HG03432 (cell line): Measurements from ENCODE around the gene IRF2BPL.

Experiments
- ATAC-seq: cut with Tn5 transposase; IDR thresholded peaks from one replicate; pipeline ENCODE4 v1.9.1; 2021; ENCODE audit warnings: mild to moderate bottlenecking, moderate library complexity; ENCODE audit not compliant: unreplicated experiment

Gene IRF2BPL

GRCh38 chr14:76993752-76994151 lies 34.8 kb downstream of the IRF2BPL start:
- ATAC-seq, result no peak

DNA sequence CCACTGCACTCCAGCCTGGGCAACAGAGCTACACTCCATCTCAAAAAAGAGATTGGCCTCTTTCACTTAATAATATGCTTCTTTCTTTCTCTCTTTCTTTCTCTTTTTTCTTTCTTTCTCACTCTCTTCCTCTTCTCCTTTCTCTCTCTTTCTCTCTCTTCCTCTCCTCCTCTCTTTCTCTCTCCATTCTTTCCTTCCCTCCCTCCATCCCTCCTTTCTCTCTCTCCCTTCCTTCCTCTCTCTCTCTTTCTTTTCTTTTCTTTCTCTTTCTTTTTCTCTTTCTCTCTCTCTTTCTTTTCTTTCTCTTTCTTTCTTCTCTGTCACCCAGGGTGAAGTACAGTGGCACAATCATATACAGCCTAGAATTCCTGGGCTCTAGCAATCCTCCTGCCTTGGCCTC lies 38.4 kb downstream of the IRF2BPL start:
- ATAC-seq, result no peak

DNA sequence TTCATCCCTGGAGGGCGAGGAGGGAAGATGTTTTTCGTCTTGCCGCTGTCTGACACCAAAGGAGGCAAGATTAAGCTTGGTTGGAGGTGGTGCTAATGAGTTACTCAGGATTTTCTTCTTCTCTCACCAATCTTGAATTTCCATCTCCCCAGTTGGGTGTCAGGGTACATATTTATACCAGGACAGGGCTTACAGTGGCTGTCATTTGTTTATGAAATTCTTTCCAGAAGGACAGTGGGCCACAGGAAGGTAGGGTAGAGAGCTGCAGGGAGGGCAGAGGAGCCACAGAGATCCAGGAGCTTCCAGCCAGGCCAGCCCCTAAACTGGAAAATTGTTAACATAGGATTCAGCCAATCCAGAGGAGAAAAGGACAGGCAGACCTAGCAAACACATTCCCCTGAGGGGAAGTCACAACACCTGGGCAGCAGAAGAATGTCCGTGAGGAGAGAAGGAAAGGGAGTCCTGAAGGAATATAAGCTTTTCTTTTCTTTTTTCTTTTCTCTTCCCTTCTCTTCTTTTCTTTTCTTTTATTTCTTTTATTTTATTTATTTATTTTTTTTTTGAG lies 40.5 kb downstream of the IRF2BPL start:
- ATAC-seq, result no peak

GRCh38 chr14:76986231-76986565 lies 42.3 kb downstream of the IRF2BPL start:
- no peak for ATAC-seq

DNA sequence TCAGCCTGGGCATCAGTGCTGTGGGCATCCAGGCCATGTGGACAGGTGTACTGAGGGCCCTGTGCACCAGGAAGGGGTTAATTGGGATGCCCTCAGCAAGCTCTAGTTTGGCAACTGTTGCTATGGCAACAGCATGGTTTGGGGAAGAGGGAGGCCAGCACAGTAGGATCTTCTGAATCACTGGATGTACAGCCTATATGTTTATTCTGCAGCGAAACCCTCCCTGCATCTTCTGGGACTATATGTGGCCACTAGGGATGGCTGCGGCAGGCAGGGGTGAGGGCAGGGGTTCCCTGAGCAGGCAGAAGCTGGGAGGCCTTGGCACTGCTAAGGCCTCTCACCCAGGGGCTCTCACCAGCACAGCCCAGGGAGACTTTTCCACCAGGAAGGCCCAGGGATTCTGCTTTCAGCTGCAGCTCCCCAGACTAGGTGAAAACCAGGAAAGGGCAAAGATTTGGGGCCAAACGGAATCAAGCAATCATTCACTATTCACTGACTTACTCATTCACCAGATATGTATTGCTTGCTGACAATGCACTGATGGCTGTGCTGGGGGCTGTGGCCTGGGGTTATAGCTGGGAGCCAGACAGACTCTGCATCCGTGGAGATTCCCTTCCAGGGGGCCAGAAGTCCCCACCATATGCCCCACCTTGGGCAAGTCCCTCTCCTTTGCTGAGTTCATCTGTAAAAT lies 42.8 kb downstream of the IRF2BPL start:
- ATAC-seq, result no peak

GRCh38 chr14:76984787-76985375 lies 43.6 kb downstream of the IRF2BPL start:
- ATAC-seq, result no peak

- ATAC-seq, result no peak
Observed at GRCh38 chr14:76984297-76984696, 44.2 kb downstream of the IRF2BPL start.

GRCh38 chr14:76981670-76982069 lies 46.8 kb downstream of the IRF2BPL start:
- no peak for ATAC-seq

- ATAC-seq, result peak; percentile 97
Observed at GRCh38 chr14:76977793-76978720, 50.5 kb downstream of the IRF2BPL start.

DNA sequence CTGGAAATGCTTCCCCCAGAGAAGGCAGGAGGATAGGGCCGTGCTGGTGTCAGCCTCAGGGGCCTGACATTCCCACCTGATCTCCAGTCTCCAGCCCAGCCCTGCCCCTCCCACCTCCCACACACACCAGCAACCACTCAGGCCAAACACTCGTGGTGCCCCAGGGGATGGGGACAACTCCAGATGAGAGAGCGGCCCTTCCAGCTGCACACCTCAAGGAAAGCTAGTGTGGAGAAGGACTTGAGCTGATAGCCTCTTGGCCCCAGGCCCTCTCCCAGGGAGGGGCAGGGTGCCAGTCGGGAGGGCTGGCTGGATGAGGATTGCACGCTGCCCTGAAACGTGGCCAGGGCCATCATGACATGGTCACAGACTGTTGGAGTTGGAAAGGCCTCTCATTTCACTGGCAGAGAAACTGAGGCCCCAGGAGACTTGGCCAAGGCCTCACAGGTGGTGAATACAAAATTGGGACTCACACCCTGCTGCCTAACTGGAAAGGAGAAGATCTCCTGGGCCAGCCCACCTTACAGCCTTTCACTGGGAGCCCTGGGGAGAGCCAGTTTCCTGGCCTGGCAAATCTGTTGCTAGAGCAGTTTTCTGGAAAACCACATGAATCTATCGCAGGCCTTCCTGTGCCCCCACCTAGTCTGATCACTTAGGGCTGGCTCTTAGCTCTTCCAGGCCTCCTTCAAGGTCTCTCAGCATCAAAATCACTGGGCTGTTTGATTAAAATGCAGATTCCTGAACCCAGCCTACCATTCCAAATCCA lies 52.1 kb downstream of the IRF2BPL start:
- ATAC-seq, result no peak

DNA sequence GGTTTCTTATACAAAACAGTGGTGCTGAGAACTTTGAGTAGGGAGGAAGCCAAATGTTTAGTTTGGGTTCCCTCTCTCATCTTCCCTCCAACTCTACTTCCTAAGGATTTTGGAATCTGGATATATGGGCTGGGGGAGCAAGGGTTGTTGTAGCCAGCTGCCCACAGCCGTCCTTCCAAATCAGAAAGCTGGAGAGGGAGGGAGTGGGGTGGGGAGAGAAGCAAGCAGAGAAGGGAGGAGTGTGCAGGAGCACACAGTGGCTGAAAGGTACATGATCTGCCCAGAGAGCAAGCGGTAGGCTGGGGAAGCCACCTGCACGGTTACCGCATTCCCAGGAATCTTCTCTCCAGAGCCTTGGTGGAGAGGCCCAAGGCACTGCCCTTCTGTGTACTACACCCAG lies 52.7 kb downstream of the IRF2BPL start:
- ATAC-seq, result no peak

- ATAC-seq, result no peak
Observed at GRCh38 chr14:76975051-76975450, 53.5 kb downstream of the IRF2BPL start.
